Hepatocyte (in vitro differentiated cells): Measurements from ENCODE around the gene LDLRAD4.

ENCODE experiments used
- EZH2 ChIP-seq: fragments of 200-600 bp; sonication (generic); IDR thresholded peaks from 2 replicates; pipeline ENCODE4 v1.6.1; 2016; ENCODE audit warnings: antibody characterized with exemption, mild to moderate bottlenecking, borderline replicate concordance
- EZH2phosphoT487 ChIP-seq: fragments of 200-600 bp; sonication (generic); IDR thresholded peaks from one replicate; pipeline ENCODE4 v1.6.1; 2018; ENCODE audit warnings: antibody characterized with exemption, mild to moderate bottlenecking, low read depth, moderate library complexity; ENCODE audit not compliant: unreplicated experiment, severe bottlenecking
- TF ChIP-seq, protein P1 (sequence below): fragments of 200-600 bp; sonication (generic); IDR thresholded peaks from 2 replicates; pipeline ENCODE4 v1.5.1; 2016; ENCODE audit warnings: antibody characterized with exemption, mild to moderate bottlenecking; ENCODE audit not compliant: poor library complexity

- TF ChIP-seq, protein P1, sequence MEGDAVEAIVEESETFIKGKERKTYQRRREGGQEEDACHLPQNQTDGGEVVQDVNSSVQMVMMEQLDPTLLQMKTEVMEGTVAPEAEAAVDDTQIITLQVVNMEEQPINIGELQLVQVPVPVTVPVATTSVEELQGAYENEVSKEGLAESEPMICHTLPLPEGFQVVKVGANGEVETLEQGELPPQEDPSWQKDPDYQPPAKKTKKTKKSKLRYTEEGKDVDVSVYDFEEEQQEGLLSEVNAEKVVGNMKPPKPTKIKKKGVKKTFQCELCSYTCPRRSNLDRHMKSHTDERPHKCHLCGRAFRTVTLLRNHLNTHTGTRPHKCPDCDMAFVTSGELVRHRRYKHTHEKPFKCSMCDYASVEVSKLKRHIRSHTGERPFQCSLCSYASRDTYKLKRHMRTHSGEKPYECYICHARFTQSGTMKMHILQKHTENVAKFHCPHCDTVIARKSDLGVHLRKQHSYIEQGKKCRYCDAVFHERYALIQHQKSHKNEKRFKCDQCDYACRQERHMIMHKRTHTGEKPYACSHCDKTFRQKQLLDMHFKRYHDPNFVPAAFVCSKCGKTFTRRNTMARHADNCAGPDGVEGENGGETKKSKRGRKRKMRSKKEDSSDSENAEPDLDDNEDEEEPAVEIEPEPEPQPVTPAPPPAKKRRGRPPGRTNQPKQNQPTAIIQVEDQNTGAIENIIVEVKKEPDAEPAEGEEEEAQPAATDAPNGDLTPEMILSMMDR, result no peak
- no peak for TF ChIP-seq EZH2
- no peak for TF ChIP-seq EZH2phosphoT487
Observed at GRCh38 chr18:13416208-13416607, 197.6 kb downstream of the LDLRAD4 start.
